ENCODE data around the gene TNIK.
"Not testable (repeated sequence)": the region's sequence is repeated elsewhere in the genome, so short reads cannot be mapped to it uniquely, and the experiment has no call there.

DNA sequence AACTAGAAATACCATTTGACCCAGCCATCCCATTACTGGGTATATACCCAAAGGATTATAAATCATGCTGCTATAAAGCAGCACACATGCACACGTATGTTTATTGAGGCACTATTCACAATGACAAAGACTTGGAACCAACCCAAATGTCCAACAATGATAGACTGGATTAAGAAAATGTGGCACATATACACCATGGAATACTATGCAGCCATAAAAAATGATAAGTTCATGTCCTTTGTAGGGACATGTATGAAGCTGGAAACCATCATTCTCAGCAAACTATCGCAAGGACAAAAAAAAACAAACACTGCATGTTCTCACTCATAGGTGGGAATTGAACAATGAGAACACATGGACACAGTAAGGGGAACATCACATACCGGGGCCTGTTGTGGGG lies 340.8 kb downstream of the TNIK start:
- TF ChIP-seq POLR2A, TAF1 (IDR thresholded peaks at IDR 0.05; ENCODE audit: low read depth, low read length): not testable (repeated sequence)

Measured in GM12891 (cell line).